Breast epithelium (tissue), 3 donors: ENCODE results near the gene MAL.

Experiments used
- POLR2AphosphoS5 ChIP-seq, 3 donors: sonication (generic); formaldehyde crosslinking; IDR thresholded peaks; one replicate each; pipeline ENCODE4 v1.6.1; 2017; ENCODE audit warnings: antibody characterized with exemption in 3 of 3
- TF ChIP-seq, protein P1 (sequence below), 3 donors: fragments of 450-650 bp; IDR thresholded peaks; one replicate each; pipeline ENCODE4 v1.5.1; 2016 to 2017; ENCODE audit warnings: antibody characterized with exemption in 3 of 3, mild to moderate bottlenecking in 3 of 3, moderate library complexity in 3 of 3

DNA sequence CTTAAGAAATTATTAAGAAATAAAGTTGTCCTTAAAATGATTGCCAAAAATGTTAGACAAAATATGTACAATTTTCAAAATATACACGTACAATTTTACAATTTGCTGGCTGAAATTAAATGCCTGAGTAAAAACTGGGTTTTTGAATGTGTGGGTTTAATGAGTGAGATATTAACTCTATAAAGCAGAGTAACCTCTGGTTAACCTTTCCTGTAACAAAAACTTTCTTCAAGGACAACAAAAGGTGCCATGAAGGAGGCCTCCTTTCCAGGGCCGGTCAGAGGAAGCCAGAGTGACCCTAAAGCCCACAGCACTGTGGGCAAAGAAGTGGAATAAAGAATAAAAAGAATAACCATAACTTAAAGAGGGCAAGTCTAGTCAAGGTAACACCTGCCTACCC lies 16.5 kb upstream of the MAL start:
- TF ChIP-seq, protein P1, sequence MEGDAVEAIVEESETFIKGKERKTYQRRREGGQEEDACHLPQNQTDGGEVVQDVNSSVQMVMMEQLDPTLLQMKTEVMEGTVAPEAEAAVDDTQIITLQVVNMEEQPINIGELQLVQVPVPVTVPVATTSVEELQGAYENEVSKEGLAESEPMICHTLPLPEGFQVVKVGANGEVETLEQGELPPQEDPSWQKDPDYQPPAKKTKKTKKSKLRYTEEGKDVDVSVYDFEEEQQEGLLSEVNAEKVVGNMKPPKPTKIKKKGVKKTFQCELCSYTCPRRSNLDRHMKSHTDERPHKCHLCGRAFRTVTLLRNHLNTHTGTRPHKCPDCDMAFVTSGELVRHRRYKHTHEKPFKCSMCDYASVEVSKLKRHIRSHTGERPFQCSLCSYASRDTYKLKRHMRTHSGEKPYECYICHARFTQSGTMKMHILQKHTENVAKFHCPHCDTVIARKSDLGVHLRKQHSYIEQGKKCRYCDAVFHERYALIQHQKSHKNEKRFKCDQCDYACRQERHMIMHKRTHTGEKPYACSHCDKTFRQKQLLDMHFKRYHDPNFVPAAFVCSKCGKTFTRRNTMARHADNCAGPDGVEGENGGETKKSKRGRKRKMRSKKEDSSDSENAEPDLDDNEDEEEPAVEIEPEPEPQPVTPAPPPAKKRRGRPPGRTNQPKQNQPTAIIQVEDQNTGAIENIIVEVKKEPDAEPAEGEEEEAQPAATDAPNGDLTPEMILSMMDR (IDR thresholded peaks at IDR 0.05): no peak
- no peak for TF ChIP-seq POLR2AphosphoS5 (IDR thresholded peaks at IDR 0.05)
